ENCODE data around the gene HOXD13.

GRCh38 chr2:176056406-176056805 lies 36.1 kb upstream of the HOXD13 start:
- TF ChIP-seq JUNB (IDR thresholded peaks at IDR 0.05; ENCODE audit: unreplicated experiment) = no peak
- TF ChIP-seq EZH2 (IDR thresholded peaks at IDR 0.05; ENCODE audit: low read depth, unreplicated experiment) = no peak
- no peak for TF ChIP-seq CTCF (conservative IDR thresholded peaks at IDR 0.05; ENCODE audit: low read depth in 2 of 2)
- no peak for TF ChIP-seq EZH2phosphoT487 (IDR thresholded peaks at IDR 0.05; ENCODE audit: unreplicated experiment)
- TF ChIP-seq POLR2AphosphoS5 (IDR thresholded peaks at IDR 0.05; ENCODE audit: low read depth) = no peak
- no peak for TF ChIP-seq ZNF331 (CRISPR knock-in tag; IDR thresholded peaks at IDR 0.05; ENCODE audit: low read depth)
- no peak for TF ChIP-seq REST (IDR thresholded peaks at IDR 0.05; ENCODE audit: unreplicated experiment)
- TF ChIP-seq NANOG (IDR thresholded peaks at IDR 0.05; ENCODE audit: borderline replicate concordance) = no peak
- no peak for TF ChIP-seq ETS1 (IDR thresholded peaks at IDR 0.05)
- no peak for TF ChIP-seq STAT1 (IDR thresholded peaks at IDR 0.05; ENCODE audit: unreplicated experiment)
- no peak for TF ChIP-seq CREB1 (CRISPR knock-in tag; IDR thresholded peaks at IDR 0.05; ENCODE audit: low read depth)
- no peak for TF ChIP-seq ZNF114 (CRISPR knock-in tag; IDR thresholded peaks at IDR 0.05)
